Omental fat pad (tissue), 4 donors: ENCODE data around the gene ABCG4. TPM values are rescaled to one million over a fixed set of nuclear protein-coding genes. Genes with fewer than 3 reads are reported as not detected.

Source experiments
- ATAC-seq: fragments of 150-250 bp; one replicate; pipeline ENCODE4 v1.9.1; 2016; ENCODE audit warnings: mild to moderate bottlenecking, moderate library complexity; ENCODE audit not compliant: low FRiP score
- DNase-seq: peaks from one replicate; pipeline ENCODE4 v3.0.0-alpha.2; 2019; ENCODE audit warnings: low spot score
- total RNA-seq, 4 donors: library from RNA; depleted of rRNA; stranded (reverse); fragments of >200 nt; gene quantifications; one replicate each; pipeline ENCODE4 v1.1.0, GENCODE V29; 2016
- TF ChIP-seq, protein P1 (sequence below), 3 donors: fragments of 450-650 bp; IDR thresholded peaks; one replicate each; pipeline ENCODE4 v1.5.1; 2016 to 2017; ENCODE audit warnings: antibody characterized with exemption in 3 of 3, mild to moderate bottlenecking in 3 of 3, moderate library complexity in 2 of 3

ABCG4 gene
- total RNA-seq, 4 donors from 2014 or later: 0.09 to 0.32 TPM; not detected in 2

DNA sequence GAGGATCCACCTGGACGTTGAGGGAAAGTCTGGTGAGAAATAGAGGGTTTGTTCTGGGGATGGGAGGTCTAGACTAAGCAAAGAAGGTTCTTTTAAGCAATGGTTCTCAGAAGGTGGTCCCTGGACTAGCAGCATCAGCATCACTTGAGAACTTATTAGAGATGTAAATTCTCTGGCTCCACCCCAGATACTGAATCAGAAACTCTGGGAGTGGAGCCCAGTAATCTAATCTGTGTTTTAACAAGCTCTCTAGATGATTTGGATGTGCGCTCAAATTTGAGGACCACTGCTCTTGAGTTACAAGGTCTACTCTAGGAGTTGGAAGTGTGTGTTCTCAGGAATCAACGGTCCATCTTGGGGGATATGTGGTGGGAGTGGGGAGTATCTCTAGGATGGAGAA lies 3.3 kb upstream of the ABCG4 start:
- DNase-seq (no peak), ATAC-seq (no peak)
- TF ChIP-seq, protein P1, sequence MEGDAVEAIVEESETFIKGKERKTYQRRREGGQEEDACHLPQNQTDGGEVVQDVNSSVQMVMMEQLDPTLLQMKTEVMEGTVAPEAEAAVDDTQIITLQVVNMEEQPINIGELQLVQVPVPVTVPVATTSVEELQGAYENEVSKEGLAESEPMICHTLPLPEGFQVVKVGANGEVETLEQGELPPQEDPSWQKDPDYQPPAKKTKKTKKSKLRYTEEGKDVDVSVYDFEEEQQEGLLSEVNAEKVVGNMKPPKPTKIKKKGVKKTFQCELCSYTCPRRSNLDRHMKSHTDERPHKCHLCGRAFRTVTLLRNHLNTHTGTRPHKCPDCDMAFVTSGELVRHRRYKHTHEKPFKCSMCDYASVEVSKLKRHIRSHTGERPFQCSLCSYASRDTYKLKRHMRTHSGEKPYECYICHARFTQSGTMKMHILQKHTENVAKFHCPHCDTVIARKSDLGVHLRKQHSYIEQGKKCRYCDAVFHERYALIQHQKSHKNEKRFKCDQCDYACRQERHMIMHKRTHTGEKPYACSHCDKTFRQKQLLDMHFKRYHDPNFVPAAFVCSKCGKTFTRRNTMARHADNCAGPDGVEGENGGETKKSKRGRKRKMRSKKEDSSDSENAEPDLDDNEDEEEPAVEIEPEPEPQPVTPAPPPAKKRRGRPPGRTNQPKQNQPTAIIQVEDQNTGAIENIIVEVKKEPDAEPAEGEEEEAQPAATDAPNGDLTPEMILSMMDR (IDR thresholded peaks at IDR 0.05): no peak

DNA sequence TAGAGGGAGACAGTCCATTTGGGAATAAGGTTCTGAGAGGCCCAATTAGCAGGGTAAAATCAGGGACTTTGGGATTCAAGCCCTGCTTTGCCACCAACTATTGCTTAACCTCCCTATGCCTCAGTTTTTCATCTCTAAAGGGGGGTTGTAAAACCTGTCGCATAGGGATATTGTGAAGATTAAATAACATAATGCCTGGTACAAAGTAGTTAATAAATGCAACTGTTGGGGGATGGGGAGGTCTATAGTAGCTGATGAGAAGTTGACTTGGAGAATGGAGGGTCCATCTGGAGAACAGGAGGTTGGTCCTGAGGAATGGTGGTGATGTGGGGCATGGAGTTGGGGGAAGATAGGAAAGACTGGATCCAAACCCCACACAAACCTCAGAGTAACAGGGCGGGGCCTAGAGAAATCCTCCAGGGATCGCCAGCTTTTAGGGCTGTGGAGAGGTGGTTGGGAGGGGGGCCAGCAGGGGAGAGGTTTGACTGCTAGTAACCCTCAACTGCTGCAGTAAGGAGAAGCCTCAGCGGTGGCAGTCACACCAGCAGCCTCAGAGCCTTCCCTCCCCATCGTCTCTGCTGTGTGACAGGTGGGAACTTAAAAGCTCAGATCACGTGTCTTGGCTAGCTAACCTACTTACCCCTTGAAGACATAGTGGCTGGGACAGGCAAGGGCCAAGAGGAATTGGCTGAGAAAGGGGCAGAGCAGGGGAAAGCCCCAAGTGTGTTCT lies 1.1 kb upstream of the ABCG4 start:
- no peak for ATAC-seq
- DNase-seq: no peak
- TF ChIP-seq, protein P1 (IDR thresholded peaks at IDR 0.05): no peak

DNA sequence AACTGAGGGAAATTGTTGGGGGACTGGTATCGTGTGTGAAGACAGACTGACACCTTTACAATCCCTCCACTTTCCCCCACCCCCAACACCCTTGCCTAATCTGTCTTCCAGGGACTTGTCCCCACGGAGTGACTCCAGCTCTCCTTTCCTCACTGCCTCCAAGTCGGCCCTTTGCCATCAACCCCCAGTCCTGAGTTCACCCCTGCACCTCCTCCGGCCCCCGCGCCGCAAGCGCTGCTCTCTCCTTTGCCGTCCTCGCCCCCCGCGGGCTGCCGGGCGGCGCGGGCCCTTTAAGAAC lies 183 bp upstream of the ABCG4 start:
- no peak for DNase-seq
- peak; percentile 15 for ATAC-seq
- TF ChIP-seq, protein P1 (IDR thresholded peaks at IDR 0.05): no peak

DNA sequence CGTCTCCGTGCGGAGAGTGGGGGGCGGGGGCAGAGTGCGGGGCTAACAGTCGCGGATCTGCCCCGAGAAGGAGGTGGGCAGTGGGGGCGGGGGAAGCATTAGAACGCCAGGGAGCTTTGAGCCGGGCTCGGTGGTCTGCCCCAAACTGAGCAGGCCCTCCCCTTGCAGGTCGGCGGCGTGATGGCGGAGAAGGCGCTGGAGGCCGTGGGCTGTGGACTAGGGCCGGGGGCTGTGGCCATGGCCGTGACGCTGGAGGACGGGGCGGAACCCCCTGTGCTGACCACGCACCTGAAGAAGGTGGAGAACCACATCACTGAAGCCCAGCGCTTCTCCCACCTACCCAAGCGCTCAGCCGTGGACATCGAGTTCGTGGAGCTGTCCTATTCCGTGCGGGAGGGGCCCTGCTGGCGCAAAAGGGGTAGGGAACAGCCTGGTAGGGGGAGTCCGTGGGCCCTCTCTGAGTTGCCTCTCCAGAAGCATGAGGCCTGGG lies 979 bp downstream of the ABCG4 start:
- no peak for ATAC-seq
- DNase-seq: no peak
- TF ChIP-seq, protein P1 (IDR thresholded peaks at IDR 0.05): no peak

DNA sequence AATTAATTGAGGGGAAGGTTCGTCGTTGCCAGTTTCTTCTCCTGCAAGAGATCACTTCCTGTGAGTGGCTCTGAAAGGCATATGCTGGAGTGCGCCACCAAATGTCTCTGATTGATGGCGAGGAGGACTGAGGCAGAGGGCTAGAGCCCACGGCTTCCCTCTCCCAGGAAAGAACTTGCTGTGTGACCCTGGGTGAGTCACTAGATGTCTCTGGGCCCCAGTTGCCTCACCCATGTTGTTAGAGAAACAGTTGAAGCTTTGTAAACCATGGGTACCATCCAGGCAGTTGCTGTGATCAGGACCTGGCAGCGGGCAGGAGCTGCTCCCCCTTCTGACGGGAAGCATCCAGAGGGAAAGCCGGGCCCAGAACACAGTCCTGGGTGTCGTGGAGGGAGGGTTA lies 3.2 kb downstream of the ABCG4 start:
- TF ChIP-seq, protein P1 (IDR thresholded peaks at IDR 0.05): no peak
- ATAC-seq: no peak
- no peak for DNase-seq

DNA sequence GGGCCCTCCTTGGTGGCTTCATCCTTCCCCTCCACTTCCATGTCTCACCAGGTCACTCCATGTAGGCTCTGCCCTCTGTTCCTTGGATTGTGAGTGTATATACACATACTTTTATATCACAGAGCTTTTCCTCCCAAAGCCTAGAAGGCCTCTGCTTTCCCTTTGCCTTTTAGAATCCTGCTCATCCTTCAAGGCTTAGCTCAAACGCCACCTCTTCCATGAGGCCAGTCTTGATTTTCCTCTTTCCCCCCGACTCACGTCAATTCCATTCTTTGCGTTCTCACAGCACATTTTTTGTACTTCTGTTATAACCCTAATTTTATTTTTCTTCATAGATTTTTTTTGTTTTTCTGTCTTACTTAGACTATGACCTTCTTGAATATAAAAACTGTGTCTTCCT lies 3.8 kb downstream of the ABCG4 start:
- DNase-seq (no peak), ATAC-seq (no peak)
- TF ChIP-seq, protein P1 (IDR thresholded peaks at IDR 0.05): no peak
